Cerebellar nuclear complex (tissue), 1 donor: ENCODE results near the gene SH3GL1.
"Not testable (repeated sequence)": the region's sequence is repeated elsewhere in the genome, so short reads cannot be mapped to it uniquely, and the experiment has no call there.

Source experiments
- DNase-seq, 2 experiments: peaks; one replicate each; lab custom pipeline; 2025; lab: John Stamatoyannopoulos, UW

Gene SH3GL1

GRCh38 chr19:4362831-4363545 is 37.4 kb downstream of the SH3GL1 start:
- peak in 1 of 2 experiments; percentile 17 for DNase-seq

GRCh38 chr19:4362101-4362828 is 38.1 kb downstream of the SH3GL1 start:
- no peak for DNase-seq

- no peak for DNase-seq
These were observed 38.9 kb downstream of the SH3GL1 start for GRCh38 chr19:4361152-4362046.

GRCh38 chr19:4360641-4361151 is 39.7 kb downstream of the SH3GL1 start:
- DNase-seq, result no peak

GRCh38 chr19:4360081-4360569 is 40.2 kb downstream of the SH3GL1 start:
- no peak for DNase-seq

GRCh38 chr19:4359627-4360000 is 40.7 kb downstream of the SH3GL1 start:
- DNase-seq, result no peak

- no peak for DNase-seq
These were observed 41.4 kb downstream of the SH3GL1 start for GRCh38 chr19:4358709-4359626.

- DNase-seq, result no peak
These were observed 42.4 kb downstream of the SH3GL1 start for GRCh38 chr19:4357921-4358326.

- no peak for DNase-seq
These were observed 43.1 kb downstream of the SH3GL1 start for GRCh38 chr19:4357095-4357797.

- no peak for DNase-seq
These were observed 45.5 kb downstream of the SH3GL1 start for GRCh38 chr19:4354897-4355296.

- no peak for DNase-seq
These were observed 46.1 kb downstream of the SH3GL1 start for GRCh38 chr19:4354282-4354681.

GRCh38 chr19:4352701-4353121 is 47.6 kb downstream of the SH3GL1 start:
- DNase-seq, result no peak

GRCh38 chr19:4350726-4351125 is 49.6 kb downstream of the SH3GL1 start:
- no peak for DNase-seq

GRCh38 chr19:4350111-4350510 is 50.2 kb downstream of the SH3GL1 start:
- DNase-seq, result no peak

- DNase-seq, result not testable (repeated sequence)
These were observed 51.1 kb downstream of the SH3GL1 start for GRCh38 chr19:4349225-4349624.

- no peak for DNase-seq
These were observed 52.8 kb downstream of the SH3GL1 start for GRCh38 chr19:4347521-4347920.

GRCh38 chr19:4346020-4346383 is 54.3 kb downstream of the SH3GL1 start:
- DNase-seq, result no peak

GRCh38 chr19:4345342-4346019 is 54.9 kb downstream of the SH3GL1 start:
- no peak for DNase-seq

GRCh38 chr19:4343370-4344307 is 56.7 kb downstream of the SH3GL1 start, which contains the start of gene MPND:
Gene MPND (plus strand): TSS chr19:4343562. CDS start chr19:4343594, 32 bp downstream.
- peak; percentile 49 to 68 for DNase-seq
